ENCODE data around the gene AP2A1.

AP2A1 gene

DNA sequence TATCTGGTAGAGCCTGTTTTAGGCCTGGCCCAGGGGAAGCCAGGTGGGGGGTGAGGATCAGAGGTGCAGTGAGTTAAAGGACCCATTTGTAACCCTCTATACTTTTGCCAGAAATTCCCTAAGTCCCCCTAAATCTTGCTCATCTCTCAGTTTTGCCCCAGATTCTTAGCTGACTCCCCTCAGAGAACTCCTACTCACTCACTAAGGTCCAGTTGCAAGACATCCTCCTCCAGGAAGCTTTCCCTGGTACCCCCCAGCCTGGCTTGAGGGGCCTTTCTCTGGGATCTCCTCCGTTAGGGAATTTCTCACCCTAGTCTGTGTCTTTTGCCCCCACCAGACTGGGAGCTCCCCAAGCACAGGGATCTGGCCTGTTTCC, 5.6 kb upstream of the AP2A1 start:
- H3K4me2 ChIP-seq, result no peak overlapping the region

DNA sequence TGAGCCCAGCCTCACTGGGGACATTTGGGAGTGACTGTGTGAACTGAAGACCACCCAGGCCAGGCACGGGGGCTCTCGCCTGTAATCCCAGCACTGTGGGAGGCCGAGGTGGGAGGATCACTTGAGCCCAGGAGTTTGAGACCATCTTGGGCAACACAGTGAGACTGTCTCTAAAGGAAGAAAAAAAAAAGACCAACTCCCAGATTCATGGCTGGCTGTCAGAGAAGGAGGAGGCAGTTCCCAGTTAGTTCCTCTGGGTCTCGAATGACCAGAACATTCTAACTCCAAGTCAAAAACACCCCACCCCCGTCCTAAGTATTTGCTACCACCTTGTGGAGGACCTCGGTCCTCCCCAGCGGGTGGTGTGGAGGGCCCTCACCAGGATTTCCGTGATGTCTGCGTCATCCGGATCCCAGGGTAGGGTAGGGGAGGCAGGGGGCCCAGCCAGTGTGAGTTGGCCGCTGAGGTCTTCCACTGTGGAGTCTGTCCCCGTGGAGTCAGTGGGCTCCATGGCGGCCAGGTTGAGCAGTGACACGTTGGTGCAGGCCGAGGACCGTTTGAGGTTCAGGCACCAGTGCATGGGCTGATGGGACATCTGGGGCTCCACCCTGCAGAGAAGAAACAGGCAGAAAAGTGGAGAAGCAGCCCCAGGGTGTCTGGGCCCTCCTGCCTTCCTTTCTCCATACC, 5.0 kb upstream of the AP2A1 start:
- Histone ChIP-seq H3K27ac (no peak overlapping the region), H3K4me3 (IDR thresholded peaks at IDR 0.05; ENCODE audit: insufficient read depth, low read depth, low read length) (no peak overlapping the region), H3K27me3 (ENCODE audit: insufficient read depth, low read depth) (peaks cover 25% of the 10 kb centered on the region; the same call in 1 of the 2 replicates), H3K36me3 (ENCODE audit: insufficient read depth) (no peaks in the 10 kb centered on the region), H2AFZ (ENCODE audit: low read depth) (no peak overlapping the region), H3K9ac (no peak overlapping the region), H3K79me2 (ENCODE audit: insufficient read depth, low read depth) (no peaks in the 10 kb centered on the region), H3K4me2 (no peak overlapping the region), H4K20me1 (ENCODE audit: insufficient read depth) (no peaks in the 10 kb centered on the region), H3K4me1 (ENCODE audit: low read depth, poor library complexity, severe bottlenecking) (peaks cover 8% of the 10 kb centered on the region)
- TF ChIP-seq, protein P1, sequence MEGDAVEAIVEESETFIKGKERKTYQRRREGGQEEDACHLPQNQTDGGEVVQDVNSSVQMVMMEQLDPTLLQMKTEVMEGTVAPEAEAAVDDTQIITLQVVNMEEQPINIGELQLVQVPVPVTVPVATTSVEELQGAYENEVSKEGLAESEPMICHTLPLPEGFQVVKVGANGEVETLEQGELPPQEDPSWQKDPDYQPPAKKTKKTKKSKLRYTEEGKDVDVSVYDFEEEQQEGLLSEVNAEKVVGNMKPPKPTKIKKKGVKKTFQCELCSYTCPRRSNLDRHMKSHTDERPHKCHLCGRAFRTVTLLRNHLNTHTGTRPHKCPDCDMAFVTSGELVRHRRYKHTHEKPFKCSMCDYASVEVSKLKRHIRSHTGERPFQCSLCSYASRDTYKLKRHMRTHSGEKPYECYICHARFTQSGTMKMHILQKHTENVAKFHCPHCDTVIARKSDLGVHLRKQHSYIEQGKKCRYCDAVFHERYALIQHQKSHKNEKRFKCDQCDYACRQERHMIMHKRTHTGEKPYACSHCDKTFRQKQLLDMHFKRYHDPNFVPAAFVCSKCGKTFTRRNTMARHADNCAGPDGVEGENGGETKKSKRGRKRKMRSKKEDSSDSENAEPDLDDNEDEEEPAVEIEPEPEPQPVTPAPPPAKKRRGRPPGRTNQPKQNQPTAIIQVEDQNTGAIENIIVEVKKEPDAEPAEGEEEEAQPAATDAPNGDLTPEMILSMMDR (conservative IDR thresholded peaks at IDR 0.05; ENCODE audit: low read depth, low read length), result no peak

More for the DNA sequence above, 5.6 kb upstream of the AP2A1 start:
- H3K79me2 ChIP-seq (ENCODE audit: insufficient read depth, low read depth), result no peaks in the 10 kb centered on the region
- no peak overlapping the region for H3K4me3 ChIP-seq (IDR thresholded peaks at IDR 0.05; ENCODE audit: insufficient read depth, low read depth, low read length)
- TF ChIP-seq, protein P1 (conservative IDR thresholded peaks at IDR 0.05; ENCODE audit: low read depth, low read length), result no peak
- no peak overlapping the region for H3K27ac ChIP-seq
- H4K20me1 ChIP-seq (ENCODE audit: insufficient read depth), result no peaks in the 10 kb centered on the region
- peaks cover 25% of the 10 kb centered on the region; the same call in 1 of the 2 replicates for H3K27me3 ChIP-seq (ENCODE audit: insufficient read depth, low read depth)
- no peak overlapping the region for H3K9ac ChIP-seq
- no peak overlapping the region for H2AFZ ChIP-seq (ENCODE audit: low read depth)
- H3K36me3 ChIP-seq (ENCODE audit: insufficient read depth), result no peaks in the 10 kb centered on the region
- peaks cover 8% of the 10 kb centered on the region for H3K4me1 ChIP-seq (ENCODE audit: low read depth, poor library complexity, severe bottlenecking)

DNA sequence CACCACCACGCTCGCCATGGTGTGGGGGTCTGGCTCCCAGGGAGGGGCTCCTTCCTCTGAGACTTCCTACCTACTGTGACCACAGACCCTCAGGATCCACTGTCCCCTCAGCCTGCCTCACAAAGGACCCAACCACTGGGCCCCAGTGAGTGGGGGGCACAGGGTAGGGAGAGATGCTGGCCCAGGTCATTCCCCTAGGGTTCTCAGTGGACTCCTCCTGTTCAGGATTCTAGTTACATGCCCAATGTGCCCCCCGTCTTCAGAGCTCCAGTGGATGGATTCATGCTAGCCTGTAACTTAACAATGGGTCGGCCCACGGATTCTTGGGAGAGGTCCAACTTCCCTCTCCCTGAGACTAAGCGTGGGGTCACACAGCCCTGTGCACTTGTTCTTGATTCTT, 3.6 kb upstream of the AP2A1 start, which contains the start of gene TSKS:
Gene TSKS, minus strand, starts transcription at position 77 of the 400 bp plus-strand sequence. Its CDS starts 59 bp downstream, at position 18.
- H3K27me3 ChIP-seq (ENCODE audit: insufficient read depth, low read depth), result peaks cover 18% of the 10 kb centered on the region; the same call in 1 of the 2 replicates
- H2AFZ ChIP-seq (ENCODE audit: low read depth), result no peak within 1 kb of the TSS
- H3K9ac ChIP-seq, result no peak within 1 kb of the TSS
- H3K4me1 ChIP-seq (ENCODE audit: low read depth, poor library complexity, severe bottlenecking), result peaks cover 8% of the 10 kb centered on the region
- no peaks in the 10 kb centered on the region for H3K36me3 ChIP-seq (ENCODE audit: insufficient read depth)
- TF ChIP-seq, protein P1 (conservative IDR thresholded peaks at IDR 0.05; ENCODE audit: low read depth, low read length), result no peak
- H3K4me2 ChIP-seq, result no peak within 1 kb of the TSS
- H3K27ac ChIP-seq, result no peak within 1 kb of the TSS
- H3K79me2 ChIP-seq (ENCODE audit: insufficient read depth, low read depth), result peaks cover 5% of the 10 kb centered on the region; the same call in 1 of the 2 replicates
- no peaks in the 10 kb centered on the region for H4K20me1 ChIP-seq (ENCODE audit: insufficient read depth)
- no peak within 1 kb of the TSS for H3K4me3 ChIP-seq (IDR thresholded peaks at IDR 0.05; ENCODE audit: insufficient read depth, low read depth, low read length)

DNA sequence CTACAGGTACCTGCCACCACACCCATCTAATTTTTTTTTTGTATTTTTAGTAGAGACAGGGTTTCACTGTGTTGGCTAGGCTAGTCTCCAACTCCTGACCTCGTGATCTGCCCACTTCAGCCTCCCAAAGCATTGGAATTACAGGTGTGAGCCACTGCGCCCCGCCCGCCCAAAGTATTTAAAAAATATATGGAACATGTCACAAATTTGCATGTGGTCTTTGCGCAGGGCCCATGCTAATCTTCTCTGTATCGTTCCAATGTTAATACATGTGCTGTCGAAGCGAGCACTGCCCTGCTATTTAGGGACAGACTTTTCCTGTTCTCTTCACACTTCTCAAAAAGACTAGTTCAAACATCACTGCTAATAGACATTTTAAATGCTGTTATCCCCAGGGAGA, 2.5 kb upstream of the AP2A1 start:
- Histone ChIP-seq H3K27me3 (ENCODE audit: insufficient read depth, low read depth) (peaks cover 8% of the 10 kb centered on the region; the same call in 1 of the 2 replicates), H2AFZ (ENCODE audit: low read depth) (no peak overlapping the region), H3K79me2 (ENCODE audit: insufficient read depth, low read depth) (peaks cover 13% of the 10 kb centered on the region; the same call in 1 of the 2 replicates), H3K4me3 (IDR thresholded peaks at IDR 0.05; ENCODE audit: insufficient read depth, low read depth, low read length) (no peak overlapping the region), H3K4me2 (no peak overlapping the region), H3K9ac (no peak overlapping the region), H3K36me3 (ENCODE audit: insufficient read depth) (no peaks in the 10 kb centered on the region), H3K4me1 (ENCODE audit: low read depth, poor library complexity, severe bottlenecking) (peaks cover 8% of the 10 kb centered on the region), H3K27ac (no peak overlapping the region), H4K20me1 (ENCODE audit: insufficient read depth) (no peaks in the 10 kb centered on the region)
- TF ChIP-seq, protein P1 (conservative IDR thresholded peaks at IDR 0.05; ENCODE audit: low read depth, low read length), result no peak

Measured in KMS-11 (cell line).